Measurements from ENCODE around the gene APLF. TPM values are rescaled to one million over a fixed set of nuclear protein-coding genes. Genes with fewer than 3 reads are reported as not detected.

The APLF gene
- total and polyA plus RNA-seq, 8 donors = 3.3 to 4.4 (median 3.9) TPM

GRCh38 chr2:68428126-68428525 lies 39.3 kb upstream of the APLF start:
- intact Hi-C loops (cut with DNase I) = no loop called here
- peaks cover 11 to 52% of the 10 kb centered on the region in 2 donors for H3K4me1 ChIP-seq
- DNase-seq (no peak), ATAC-seq (no peak)
- no peak overlapping the region for H3K4me3 ChIP-seq
- no peak for TF ChIP-seq CTCF (IDR thresholded peaks at IDR 0.05)
- H3K27me3 ChIP-seq = no peaks in the 10 kb centered on the region
- peak overlapping the region in 1 of 2 donors; percentile 25 for H3K27ac ChIP-seq
- no peaks in the 10 kb centered on the region for H3K9me3 ChIP-seq
- H3K36me3 ChIP-seq = no peaks in the 10 kb centered on the region

GRCh38 chr2:68428746-68429145 lies 38.6 kb upstream of the APLF start:
- H3K36me3 ChIP-seq = no peaks in the 10 kb centered on the region
- H3K4me3 ChIP-seq = no peak overlapping the region
- no peak overlapping the region for H3K27ac ChIP-seq
- H3K4me1 ChIP-seq = peaks cover 11 to 49% of the 10 kb centered on the region in 2 donors
- no peak for ATAC-seq
- intact Hi-C loops (cut with DNase I) = no loop called here
- TF ChIP-seq CTCF (IDR thresholded peaks at IDR 0.05) = no peak
- no peaks in the 10 kb centered on the region for H3K27me3 ChIP-seq
- H3K9me3 ChIP-seq = no peaks in the 10 kb centered on the region
- DNase-seq = no peak

GRCh38 chr2:68429311-68429826 lies 38.0 kb upstream of the APLF start:
- no peak overlapping the region for H3K4me3 ChIP-seq
- no peaks in the 10 kb centered on the region for H3K9me3 ChIP-seq
- ATAC-seq (no peak), DNase-seq (no peak)
- no peak for TF ChIP-seq CTCF (IDR thresholded peaks at IDR 0.05)
- H3K4me1 ChIP-seq = peaks cover 11 to 43% of the 10 kb centered on the region in 2 donors
- no peaks in the 10 kb centered on the region for H3K36me3 ChIP-seq
- intact Hi-C loops (cut with DNase I) = no loop called here
- H3K27me3 ChIP-seq = no peaks in the 10 kb centered on the region
- H3K27ac ChIP-seq = no peak overlapping the region

- Histone ChIP-seq H3K36me3 (no peaks in the 10 kb centered on the region), H3K4me1 (peaks cover 12 to 22% of the 10 kb centered on the region in 2 donors), H3K27ac (no peak overlapping the region), H3K27me3 (no peaks in the 10 kb centered on the region), H3K4me3 (no peak overlapping the region), H3K9me3 (no peaks in the 10 kb centered on the region)
- intact Hi-C loops (cut with DNase I) = no loop called here
- no peak for DNase-seq
- no peak for TF ChIP-seq CTCF (IDR thresholded peaks at IDR 0.05)
- no peak for ATAC-seq
These were observed 35.9 kb upstream of the APLF start for GRCh38 chr2:68431316-68431972.

- no peak overlapping the region for H3K27ac ChIP-seq
- peak in 1 of 4 donors; percentile 72 for DNase-seq
- no peak for ATAC-seq
- intact Hi-C loops (cut with DNase I) = no loop called here
- H3K4me3 ChIP-seq = no peak overlapping the region
- peaks cover 8 to 9% of the 10 kb centered on the region in 2 donors for H3K4me1 ChIP-seq
- TF ChIP-seq CTCF (IDR thresholded peaks at IDR 0.05) = no peak
- H3K36me3 ChIP-seq = no peaks in the 10 kb centered on the region
- no peaks in the 10 kb centered on the region for H3K9me3 ChIP-seq
- no peaks in the 10 kb centered on the region for H3K27me3 ChIP-seq
These were observed 34.4 kb upstream of the APLF start for GRCh38 chr2:68432696-68433658.

Measured in left lung (tissue), 10 donors.